CD14-positive monocyte (primary cell): Measurements from ENCODE around the gene P3H2. TPM values are rescaled to one million over a fixed set of nuclear protein-coding genes. Genes with fewer than 3 reads are reported as not detected.

Experiments used
- DNase-seq, 3 donors: peaks; one replicate each; pipeline ENCODE4 v3.0.0-alpha.2; 2011 to 2022
- H2AFZ ChIP-seq: 2 replicates; pipeline ENCODE4 v1.6.0; 2012; ENCODE audit warnings: mild to moderate bottlenecking, low read depth, low read length, inconsistent platforms; ENCODE audit not compliant: insufficient read depth, poor library complexity, severe bottlenecking
- H3K27ac ChIP-seq, 2 donors: 1 replicate in 1 of 2; 2 replicates in 1 of 2; pipeline ENCODE4 v1.5.1; 2012 to 2013; ENCODE audit warnings: low read length in 2 of 2, control low read depth in 1 of 2, inconsistent platforms in 1 of 2, low read depth in 1 of 2, mild to moderate bottlenecking in 1 of 2
- H3K27me3 ChIP-seq, 2 donors: one replicate each; pipeline versions ENCODE4 v1.6.0 to v1.6.1; 2011 to 2013; ENCODE audit warnings: low read length in 2 of 2; ENCODE audit not compliant: control insufficient read depth in 2 of 2, insufficient read depth in 2 of 2
- H3K36me3 ChIP-seq, 2 donors: replicated peaks in 1 of 2; 1 replicate in 1 of 2; 2 replicates in 1 of 2; pipeline versions ENCODE4 v1.5.1 to v1.6.1; 2012 to 2013; ENCODE audit warnings: low read length in 2 of 2, control low read depth in 1 of 2, inconsistent platforms in 1 of 2, mild to moderate bottlenecking in 1 of 2; ENCODE audit not compliant: insufficient read depth in 2 of 2, control insufficient read depth in 1 of 2
- H3K4me1 ChIP-seq, 2 donors: 1 replicate in 1 of 2; 2 replicates in 1 of 2; pipeline versions ENCODE4 v1.5.1 to v1.6.1; 2012 to 2013; ENCODE audit warnings: low read length in 2 of 2, control low read depth in 1 of 2, inconsistent platforms in 1 of 2, mild to moderate bottlenecking in 1 of 2, moderate library complexity in 1 of 2; ENCODE audit not compliant: insufficient read depth in 2 of 2, control insufficient read depth in 1 of 2
- H3K4me2 ChIP-seq: replicated peaks from 2 replicates; pipeline ENCODE3; 2012; ENCODE audit warnings: low read length, moderate library complexity, mild to moderate bottlenecking; ENCODE audit not compliant: poor library complexity, severe bottlenecking; ENCODE audit errors: extremely low read depth
- H3K4me3 ChIP-seq, 3 experiments: fragments of 200-600 bp in 1 of 3; sonication (generic) in 1 of 3; replicated peaks in 1 of 3; 1 replicate in 2 of 3; 2 replicates in 1 of 3; pipeline ENCODE4 v1.5.1; 2011 to 2013; ENCODE audit warnings: low read length in 3 of 3, mild to moderate bottlenecking in 3 of 3, control low read depth in 2 of 3, low read depth in 2 of 3, inconsistent platforms in 1 of 3, moderate library complexity in 1 of 3
- H3K79me2 ChIP-seq: 2 replicates; pipeline ENCODE4 v1.6.0; 2012; ENCODE audit warnings: mild to moderate bottlenecking, control low read depth, inconsistent platforms, low read length, moderate library complexity; ENCODE audit not compliant: insufficient read depth
- H3K9ac ChIP-seq: 2 replicates; pipeline ENCODE4 v1.6.0; 2017; ENCODE audit warnings: low read length, mild to moderate bottlenecking; ENCODE audit not compliant: insufficient read depth, poor library complexity, severe bottlenecking
- H3K9me3 ChIP-seq, 2 donors: replicated peaks in 1 of 2; 1 replicate in 1 of 2; 2 replicates in 1 of 2; pipeline versions ENCODE4 v1.5.1 to v1.6.1; 2012 to 2013; ENCODE audit warnings: low read length in 2 of 2, control low read depth in 1 of 2; ENCODE audit not compliant: control insufficient read depth in 1 of 2, insufficient read depth in 1 of 2
- H4K20me1 ChIP-seq: 2 replicates; pipeline ENCODE4 v1.6.0; 2012; ENCODE audit warnings: mild to moderate bottlenecking, low read length, control low read depth, moderate library complexity; ENCODE audit not compliant: insufficient read depth
- H3K27ac Mint-ChIP-seq, 7 donors: one replicate each; pipeline ENCODE4 v1.8.0; 2020; ENCODE audit warnings: mild to moderate bottlenecking in 7 of 7, mixed read lengths in 7 of 7, moderate library complexity in 6 of 7, inconsistent platforms in 2 of 7
- H3K27me3 Mint-ChIP-seq, 3 donors: one replicate each; pipeline ENCODE4 v1.8.0; 2021 to 2022; ENCODE audit warnings: low read depth in 3 of 3, mild to moderate bottlenecking in 3 of 3, mixed read lengths in 3 of 3, moderate library complexity in 3 of 3, inconsistent platforms in 1 of 3
- H3K36me3 Mint-ChIP-seq, 2 donors: one replicate each; pipeline ENCODE4 v1.8.0; 2020; ENCODE audit warnings: mixed read lengths in 2 of 2, inconsistent platforms in 1 of 2, mild to moderate bottlenecking in 1 of 2
- H3K4me1 Mint-ChIP-seq: one replicate; pipeline ENCODE4 v1.8.0; 2020; ENCODE audit warnings: mild to moderate bottlenecking, mixed read lengths
- H3K4me3 Mint-ChIP-seq, 2 donors: one replicate each; pipeline ENCODE4 v1.8.0; 2020; ENCODE audit warnings: mild to moderate bottlenecking in 2 of 2, mixed read lengths in 2 of 2, moderate library complexity in 1 of 2
- H3K9me3 Mint-ChIP-seq, 7 donors: one replicate each; pipeline ENCODE4 v1.8.0; 2020 to 2022; ENCODE audit warnings: mixed read lengths in 7 of 7, mild to moderate bottlenecking in 6 of 7, moderate library complexity in 6 of 7, inconsistent platforms in 2 of 7
- CTCF ChIP-seq: fragments of 200-600 bp; IDR thresholded peaks from one replicate; pipeline ENCODE4 v1.8.0; 2022; ENCODE audit warnings: antibody characterized with exemption, mild to moderate bottlenecking
- WGBS: methylation state at CpG from one replicate; pipeline ENCODE4 v1.1.5; 2013; ENCODE audit warnings: missing lambda C conversion rate; ENCODE audit not compliant: insufficient coverage; 5-methylcytosine and 5-hydroxymethylcytosine counted together
- intact Hi-C, 2 donors: fragments of 100-400 bp; cut with micrococcal nuclease; formaldehyde crosslinking; loops; one replicate each; pipeline versions ENCODE4 v1.15.0 to v1.15.1; 2023
- polyA plus RNA-seq, 3 donors: library from polyadenylated mRNA; depleted of rRNA in 1 of 3; unstranded in 2 of 3; stranded (reverse) in 1 of 3; fragments of 300-500 nt in 2 of 3; fragments of >200 nt in 1 of 3; fragmentation: Illumina TruSeq in 2 of 3; gene quantifications; 1 replicate in 2 of 3; 2 replicates in 1 of 3; pipeline ENCODE4 v1.2.3, GENCODE V29; 2012 to 2021

Gene P3H2
- polyA plus RNA-seq, 3 donors: 0.25 to 0.31 (median 0.27) TPM

GRCh38 chr3:190088890-190089289, 31.8 kb downstream of the P3H2 start:
- intact Hi-C loops: no loop called here
- H3K27ac ChIP-seq: no peak overlapping the region
- no peak overlapping the region for H2AFZ ChIP-seq
- H3K9ac ChIP-seq: no peak overlapping the region
- no CpG with 5 or more reads among the region's 9 CpGs for WGBS
- TF ChIP-seq CTCF: no peak
- no peaks in the 10 kb centered on the region for H4K20me1 ChIP-seq
- Mint-ChIP-seq H3K27me3 (peaks cover 0 to 3% (median 2%) of the 10 kb centered on the region in 3 donors), H3K4me3 (no peak overlapping the region), H3K4me1 (peaks cover 14% of the 10 kb centered on the region), H3K9me3 (peaks cover 0 to 1% (median 0%) of the 10 kb centered on the region in 7 donors), H3K27ac (no peak overlapping the region), H3K36me3 (no peaks in the 10 kb centered on the region)
- no peaks in the 10 kb centered on the region for H3K79me2 ChIP-seq
- peaks cover 10 to 14% of the 10 kb centered on the region in 2 donors for H3K4me1 ChIP-seq
- DNase-seq: no peak
- no peaks in the 10 kb centered on the region for H3K27me3 ChIP-seq
- no peak overlapping the region for H3K4me3 ChIP-seq
- no peak overlapping the region for H3K4me2 ChIP-seq
- no peaks in the 10 kb centered on the region for H3K9me3 ChIP-seq
- H3K36me3 ChIP-seq: no peaks in the 10 kb centered on the region

DNA sequence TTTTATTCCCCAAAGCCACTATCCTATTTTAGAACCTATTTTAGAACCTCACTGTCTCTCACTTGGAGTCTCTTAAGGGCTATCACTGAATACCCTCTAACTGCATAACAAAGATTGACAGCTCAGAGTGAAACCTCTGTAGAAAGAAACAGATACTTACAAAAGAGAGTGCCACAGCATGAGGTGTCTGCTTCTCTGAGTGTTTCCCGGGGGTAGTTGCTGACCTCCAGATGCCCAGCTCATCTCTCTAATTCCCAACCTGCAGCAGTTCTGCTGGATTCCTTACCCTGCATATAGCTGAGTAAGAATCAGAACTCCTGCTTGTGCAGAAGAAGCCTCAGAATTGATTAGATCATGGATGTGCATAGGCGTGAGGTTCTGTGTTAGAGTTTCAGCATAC, 34.5 kb downstream of the P3H2 start:
- TF ChIP-seq CTCF: no peak
- H3K4me1 Mint-ChIP-seq: no peaks in the 10 kb centered on the region
- H3K27ac ChIP-seq: no peak overlapping the region
- H3K4me3 Mint-ChIP-seq: no peak overlapping the region
- no peaks in the 10 kb centered on the region for H3K36me3 ChIP-seq
- whole genome bisulfite sequencing: 86% methylated on average over 1 of the region's 2 CpGs
- H3K27me3 Mint-ChIP-seq: peaks cover 0 to 2% (median 1%) of the 10 kb centered on the region in 3 donors
- H3K9ac ChIP-seq: no peak overlapping the region
- no peak for DNase-seq
- H3K4me1 ChIP-seq: no peaks in the 10 kb centered on the region
- H3K9me3 ChIP-seq: no peaks in the 10 kb centered on the region
- H3K27ac Mint-ChIP-seq: no peak overlapping the region
- peaks cover 0 to 1% (median 0%) of the 10 kb centered on the region in 7 donors for H3K9me3 Mint-ChIP-seq
- H2AFZ ChIP-seq: no peak overlapping the region
- H3K4me3 ChIP-seq: no peak overlapping the region
- no peaks in the 10 kb centered on the region for H4K20me1 ChIP-seq
- no peaks in the 10 kb centered on the region for H3K27me3 ChIP-seq
- intact Hi-C loops: no loop called here
- H3K4me2 ChIP-seq: no peak overlapping the region
- H3K79me2 ChIP-seq: no peaks in the 10 kb centered on the region
- H3K36me3 Mint-ChIP-seq: no peaks in the 10 kb centered on the region
